ENCODE results near the gene KMT2B.
"Not testable (repeated sequence)": the region's sequence is repeated elsewhere in the genome, so short reads cannot be mapped to it uniquely, and the experiment has no call there.

Gene KMT2B

DNA sequence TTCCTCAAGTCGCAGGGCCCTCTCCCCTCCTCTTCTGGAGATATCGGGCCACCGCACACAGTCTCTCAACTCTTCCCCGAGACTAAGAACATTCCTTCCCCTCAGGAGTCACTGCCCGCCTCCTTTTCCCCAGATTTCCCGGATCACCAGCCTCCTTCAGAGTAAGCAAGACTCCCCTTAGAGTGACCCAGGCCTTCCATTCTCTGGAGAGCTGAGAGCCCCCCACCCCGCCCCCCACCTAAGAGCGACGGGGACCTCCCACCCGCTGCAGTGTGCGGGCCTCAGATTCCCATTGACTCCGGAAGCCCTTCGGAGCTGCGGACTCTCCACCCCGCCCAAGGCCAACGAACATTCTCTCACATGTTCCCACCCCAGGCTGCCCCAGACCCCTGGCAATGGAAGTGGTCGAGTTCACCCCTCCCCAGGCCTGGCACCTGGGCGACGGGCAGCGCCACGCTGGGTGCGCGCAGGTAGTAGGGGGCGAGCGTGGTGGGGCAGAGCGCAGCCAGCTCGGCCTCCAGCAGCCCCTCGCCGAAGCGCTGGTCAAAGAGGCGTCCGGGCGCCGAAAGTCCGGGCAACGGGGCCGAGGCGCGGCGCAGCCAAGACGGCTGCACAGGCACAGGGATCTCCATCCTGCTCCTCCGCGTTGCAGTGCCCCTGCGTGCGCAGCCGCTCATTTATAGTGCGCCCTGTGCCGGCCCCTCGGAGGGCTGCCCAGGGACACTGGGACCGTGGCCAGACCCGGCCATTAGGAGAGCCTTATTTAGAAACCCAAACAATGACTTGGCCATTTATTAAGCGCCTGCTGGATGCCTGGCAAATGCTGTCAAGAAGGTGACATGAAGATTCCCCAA is 38.8 kb downstream of the KMT2B start, which contains the start of gene HSPB6:
Gene HSPB6, minus strand, starts transcription at position 653 of the 854 bp plus-strand sequence. Its CDS starts 21 bp downstream, at position 632.
- no peak for DNase-seq (ENCODE audit: low spot score)

DNA sequence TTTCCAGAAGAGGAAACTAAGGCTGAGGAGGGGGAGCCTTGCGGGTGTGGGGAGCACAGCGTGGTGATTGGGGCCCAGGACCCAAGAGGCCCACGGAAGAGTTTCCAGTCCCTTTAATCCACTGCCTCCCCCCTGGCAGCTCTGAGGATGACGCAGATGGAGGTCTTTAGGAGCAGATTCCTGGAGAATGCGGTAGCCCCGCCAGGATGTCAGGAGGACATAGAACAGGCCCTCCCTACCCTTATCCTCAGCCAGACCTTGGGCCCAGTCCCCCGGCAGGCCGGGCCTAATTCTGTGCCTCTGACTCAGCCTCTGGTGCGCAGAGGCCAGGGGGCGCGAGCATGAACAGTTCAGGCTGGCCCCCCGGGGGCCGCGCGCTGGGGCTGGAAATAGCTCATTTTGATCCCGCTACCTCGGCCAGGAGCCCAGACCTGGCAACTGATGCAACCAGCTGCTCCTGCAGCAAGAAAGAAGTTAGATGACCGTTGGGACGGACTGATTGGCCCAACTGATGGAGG is 39.5 kb downstream of the KMT2B start:
- DNase-seq (ENCODE audit: low spot score): peak; percentile 58

GRCh38 chr19:35757749-35758608 is 40.2 kb downstream of the KMT2B start, which contains the start of gene PROSER3:
Gene PROSER3, plus strand, starts transcription at chr19:35758176. Its CDS starts 40 bp downstream, at chr19:35758216.
- peak; percentile 99 for DNase-seq (ENCODE audit: low spot score)

DNA sequence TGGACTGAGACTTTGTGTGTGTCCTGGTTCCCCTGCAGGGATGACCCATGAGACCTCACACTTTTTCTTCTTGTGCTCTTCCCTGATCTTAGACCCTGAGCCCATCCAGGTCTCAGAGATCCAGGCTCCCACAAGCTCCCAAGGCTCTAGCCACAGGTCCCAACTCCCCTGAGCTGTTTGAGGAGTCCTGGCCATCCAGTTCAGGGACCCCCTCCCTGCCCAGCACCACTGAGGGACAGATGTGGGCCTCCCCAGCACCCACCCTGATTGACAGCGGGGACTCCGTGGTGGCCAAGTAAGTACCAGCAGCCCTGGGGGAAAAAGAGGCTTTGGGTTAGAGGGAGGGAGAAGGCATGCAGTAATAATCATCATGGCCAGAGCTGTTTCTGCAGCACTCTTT is 41.9 kb downstream of the KMT2B start:
- DNase-seq (ENCODE audit: low spot score): no peak

DNA sequence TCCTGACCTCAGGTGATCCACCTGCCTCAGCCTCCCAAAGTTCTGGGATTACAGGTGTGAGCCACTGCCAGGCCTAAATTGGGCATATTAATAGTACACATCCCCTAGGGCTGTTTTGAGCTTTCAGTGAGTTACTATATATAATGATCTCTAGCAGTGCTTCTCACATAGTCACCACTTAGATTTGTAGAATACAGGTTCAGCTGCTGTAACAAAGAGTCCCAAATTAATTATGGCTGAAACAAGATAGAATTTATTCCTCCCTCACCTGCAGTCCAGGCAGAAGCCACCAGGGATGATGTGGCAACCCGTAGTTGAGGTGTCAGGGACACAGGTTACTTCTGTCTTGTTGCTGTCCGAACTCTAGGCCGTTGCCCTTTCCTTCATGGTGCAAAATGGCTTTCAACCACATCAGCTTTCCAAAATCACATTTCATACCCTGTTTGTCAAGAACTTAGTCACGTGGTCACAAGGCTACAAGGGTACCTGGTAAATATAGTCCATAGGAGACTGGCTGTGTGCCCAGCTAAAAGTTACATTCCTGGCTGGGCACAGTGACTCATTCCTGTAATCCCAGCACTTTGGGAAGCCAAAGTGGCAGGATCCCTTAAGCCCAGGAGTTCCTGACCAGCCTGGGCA is 43.0 kb downstream of the KMT2B start:
- no peak for DNase-seq (ENCODE audit: low spot score)

GRCh38 chr19:35764432-35765315 is 46.9 kb downstream of the KMT2B start:
- no peak for DNase-seq (ENCODE audit: low spot score)

GRCh38 chr19:35766571-35767104 is 48.8 kb downstream of the KMT2B start:
- DNase-seq (ENCODE audit: low spot score): no peak

GRCh38 chr19:35767288-35768081 is 49.7 kb downstream of the KMT2B start:
- DNase-seq (ENCODE audit: low spot score): no peak

- DNase-seq (ENCODE audit: low spot score): no peak
Measured at GRCh38 chr19:35768082-35768421, 50.2 kb downstream of the KMT2B start.

DNA sequence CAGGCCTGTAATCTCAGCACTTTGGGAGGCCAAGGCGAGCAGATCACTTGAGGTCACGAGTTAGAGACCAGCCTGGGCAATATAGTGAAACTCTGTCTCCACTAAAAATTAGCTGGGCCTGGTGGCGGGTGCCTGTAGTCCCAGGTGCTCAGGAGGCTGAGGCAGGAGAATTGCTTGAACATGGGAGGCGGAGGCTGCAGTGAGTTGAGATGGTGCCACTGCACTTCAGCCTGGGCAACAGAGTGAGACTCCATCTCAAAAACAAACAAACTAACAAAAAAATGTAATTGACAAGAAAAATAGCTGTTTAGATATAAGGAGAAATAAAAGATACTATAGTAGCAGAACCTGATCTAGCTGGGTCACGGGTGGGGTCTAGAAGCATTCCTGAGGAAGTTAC is 54.6 kb downstream of the KMT2B start:
- not testable (repeated sequence) for DNase-seq (ENCODE audit: low spot score)

DNA sequence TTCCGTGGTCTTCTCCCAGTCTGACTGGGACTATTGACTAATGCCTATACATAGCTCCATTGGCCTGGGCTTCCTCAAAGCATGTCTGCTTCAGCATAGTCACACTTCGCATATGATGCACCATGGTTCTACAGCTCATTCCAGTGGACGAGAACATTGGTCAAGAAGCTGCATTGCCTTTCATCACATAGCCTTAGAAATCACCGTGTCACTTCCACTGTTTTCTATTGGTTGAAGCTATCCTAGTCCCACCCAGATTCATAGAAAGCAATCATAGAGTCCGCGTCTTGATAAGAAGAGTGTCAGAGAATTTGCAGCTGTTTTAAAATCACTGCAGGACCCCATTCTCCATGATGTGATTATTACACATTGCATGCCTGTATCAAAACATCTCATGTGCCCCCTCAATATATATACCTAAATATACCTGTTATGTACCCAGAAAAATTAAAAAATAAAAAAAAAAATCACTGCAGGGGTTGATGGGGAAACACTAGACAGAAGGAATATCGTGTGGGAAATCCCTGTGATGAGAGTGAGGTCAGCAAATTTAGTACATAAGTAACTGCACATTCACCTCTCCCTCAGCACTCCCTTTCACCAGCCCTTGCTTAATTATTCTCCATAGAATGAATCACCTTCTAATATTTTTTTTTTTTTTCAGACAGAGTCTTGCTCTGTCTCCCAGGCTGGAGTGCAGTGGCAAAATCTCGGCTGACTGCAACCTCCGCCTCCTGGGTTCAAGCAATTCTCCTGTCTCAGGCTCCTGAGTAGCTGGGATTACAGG is 55.4 kb downstream of the KMT2B start:
- DNase-seq (ENCODE audit: low spot score): no peak

DNA sequence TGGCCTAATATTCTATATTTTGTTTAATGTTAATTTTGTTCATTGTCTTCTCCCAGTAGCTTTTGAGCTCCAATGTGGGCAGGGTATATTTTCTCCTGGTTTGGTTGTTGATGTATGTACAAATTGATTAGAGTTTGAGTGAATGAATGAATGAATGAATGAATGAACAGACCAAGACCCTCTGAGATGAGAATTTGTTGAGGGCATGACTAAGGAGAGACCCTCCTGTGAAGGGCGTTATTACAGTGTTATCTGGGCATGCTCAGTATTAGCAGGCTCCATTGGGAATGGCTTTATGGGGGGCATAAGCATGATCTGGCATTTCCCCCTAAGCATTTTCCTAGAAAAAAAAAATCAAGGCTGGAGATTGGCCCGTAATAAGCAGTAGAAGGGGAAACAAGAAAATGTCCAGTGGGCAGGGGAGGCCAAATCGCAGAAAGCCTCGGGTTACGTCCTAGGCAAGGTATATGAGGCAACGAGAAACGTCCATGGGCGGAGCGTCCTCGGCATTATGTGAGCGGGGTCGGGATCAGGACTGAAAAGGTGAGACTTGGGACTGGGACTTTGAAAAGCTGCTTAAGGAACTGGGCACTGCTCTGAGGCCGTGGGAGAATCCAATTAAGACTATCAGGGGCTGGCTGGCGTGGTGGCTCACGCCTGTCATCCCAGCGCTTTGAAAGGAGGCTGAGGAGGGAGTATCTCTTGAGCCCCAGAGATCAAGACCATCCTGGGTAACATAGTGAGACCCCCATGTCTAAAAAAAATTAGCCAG is 56.7 kb downstream of the KMT2B start:
- no peak for DNase-seq (ENCODE audit: low spot score)

DNA sequence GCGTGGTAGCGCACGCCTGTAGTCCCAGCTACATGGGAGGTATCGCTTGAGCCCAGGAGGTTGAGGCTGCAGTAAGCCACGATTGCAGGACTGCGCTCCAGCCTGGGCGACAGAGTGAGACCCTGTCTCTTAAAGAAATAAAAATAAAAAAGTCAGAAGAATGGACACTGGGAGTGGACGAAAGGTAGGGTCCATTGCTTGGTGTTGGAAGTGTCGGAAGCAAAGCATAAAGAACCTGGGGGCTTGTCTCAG is 57.2 kb downstream of the KMT2B start:
- no peak for DNase-seq (ENCODE audit: low spot score)

GRCh38 chr19:35775298-35776101 is 57.7 kb downstream of the KMT2B start, which contains the start of gene ARHGAP33:
Gene ARHGAP33, plus strand, starts transcription at chr19:35775564. Its CDS starts 95 bp downstream, at chr19:35775659.
- peak; percentile 97 for DNase-seq (ENCODE audit: low spot score)

DNA sequence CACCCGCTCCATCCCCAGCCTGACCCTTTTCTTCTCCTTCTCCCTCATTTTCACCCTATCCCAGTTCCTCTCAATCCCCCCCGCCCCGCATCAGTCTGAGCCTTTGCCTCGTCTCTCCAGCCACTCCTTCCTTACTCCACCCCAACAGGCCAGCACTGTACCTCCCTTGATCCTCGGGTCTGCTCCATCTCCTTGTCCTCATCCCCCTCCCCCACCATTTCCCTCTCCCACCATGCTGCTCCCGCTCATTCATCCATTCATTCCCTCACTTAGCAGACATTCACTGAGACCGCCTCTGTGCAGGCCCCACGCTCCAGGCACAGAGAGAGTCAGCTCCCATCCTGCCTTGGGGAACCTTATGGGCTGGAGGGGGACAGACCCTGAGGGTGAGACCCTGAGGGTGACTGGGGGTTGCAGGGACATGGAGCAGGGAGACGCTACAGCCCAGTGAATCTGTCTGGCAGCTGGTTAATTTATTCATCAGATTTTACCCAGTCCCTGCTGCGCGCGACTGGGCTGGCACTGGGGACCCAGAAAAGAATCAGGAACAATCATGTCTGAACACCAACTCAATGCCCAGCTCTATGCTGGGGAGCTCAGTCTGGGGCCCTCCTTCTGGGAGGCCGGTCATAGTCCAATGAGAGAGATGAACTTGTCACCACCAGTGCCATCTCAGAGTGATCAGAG is 58.4 kb downstream of the KMT2B start:
- DNase-seq (ENCODE audit: low spot score): no peak

- no peak for DNase-seq (ENCODE audit: low spot score)
Measured at GRCh38 chr19:35777086-35777841, 59.5 kb downstream of the KMT2B start.

All from kidney capillary endothelial cell (primary cell).